Measurements from ENCODE around the gene ACSL1.

GRCh38 chr4:184713887-184714286 lies 111.9 kb downstream of the ACSL1 start:
- TF ChIP-seq CTCF (IDR thresholded peaks at IDR 0.05), result no peak
- TF ChIP-seq ZFX (IDR thresholded peaks at IDR 0.05; ENCODE audit: borderline replicate concordance), result no peak
